A673 (cell line): ENCODE results near the gene SMIM10L2A. TPM values are rescaled to one million over a fixed set of nuclear protein-coding genes. Genes with fewer than 3 reads are reported as not detected.

Experiments
- BruUV-seq: library from RNA; stranded (reverse); fragments of 400-500 nt; replicated peaks from 2 replicates; lab custom pipeline; 2021; lab: Mats Ljungman, UMichigan
- CTCF ChIA-PET: fragments of 300-600 bp; sonication (Branson Sonifier 250); formaldehyde crosslinking; loops from one replicate; lab custom pipeline; 2022; ENCODE audit warnings: antibody characterized with exemption; lab: Charles Lee
- POLR2A ChIA-PET: fragments of 300-600 bp; sonication (Branson Sonifier 250); formaldehyde crosslinking; loops from one replicate; lab custom pipeline; 2022; ENCODE audit warnings: antibody characterized with exemption; ENCODE audit not compliant: low non-redundant PET; lab: Charles Lee
- DNase-seq: peaks from one replicate; pipeline ENCODE4 v3.0.0-alpha.2; 2015; ENCODE audit warnings: low spot score
- H3K27ac ChIP-seq: fragments of 200-600 bp; sonication (generic); 2 replicates; pipeline ENCODE4 v1.5.1; 2016; ENCODE audit warnings: mixed run types, low read depth, mild to moderate bottlenecking, mixed read lengths, antibody characterized with exemption, low read length; ENCODE audit not compliant: poor library complexity, severe bottlenecking
- H3K27me3 ChIP-seq: fragments of 200-600 bp; sonication (generic); replicated peaks from 2 replicates; pipeline ENCODE4 v1.6.1; 2017; ENCODE audit warnings: mixed run types, low read depth, mild to moderate bottlenecking, mixed read lengths, antibody characterized with exemption, low read length; ENCODE audit not compliant: insufficient read depth, poor library complexity
- H3K36me3 ChIP-seq: fragments of 200-600 bp; sonication (generic); 2 replicates; pipeline ENCODE4 v1.6.1; 2016; ENCODE audit warnings: mixed run types, mild to moderate bottlenecking, mixed read lengths, antibody characterized with exemption, low read length; ENCODE audit not compliant: insufficient read depth, poor library complexity, severe bottlenecking
- H3K4me1 ChIP-seq: fragments of 200-600 bp; sonication (generic); 2 replicates; pipeline ENCODE4 v1.6.1; 2017; ENCODE audit warnings: mixed run types, mild to moderate bottlenecking, mixed read lengths, antibody characterized with exemption, low read length; ENCODE audit not compliant: insufficient read depth, poor library complexity, severe bottlenecking
- H3K4me3 ChIP-seq: fragments of 200-600 bp; sonication (generic); 2 replicates; pipeline ENCODE4 v1.5.1; 2016; ENCODE audit warnings: low read depth, mixed run types, mild to moderate bottlenecking, mixed read lengths, low read length; ENCODE audit not compliant: poor library complexity, severe bottlenecking
- H3K9me3 ChIP-seq: fragments of 200-600 bp; sonication (generic); 2 replicates; pipeline ENCODE4 v1.6.1; 2016; ENCODE audit warnings: mixed run types, low read depth, mild to moderate bottlenecking, mixed read lengths, antibody characterized with exemption, low read length; ENCODE audit not compliant: poor library complexity, severe bottlenecking
- CTCF ChIP-seq: fragments of 300-800, 200-600 bp; sonication (generic); conservative IDR thresholded peaks from 2 replicates; pipeline ENCODE4 v1.5.1; 2017; ENCODE audit warnings: low read depth, mild to moderate bottlenecking, antibody characterized with exemption, low read length, moderate library complexity, mixed read lengths
- EZH2 ChIP-seq: fragments of 200-600 bp; sonication (generic); IDR thresholded peaks from 2 replicates; pipeline ENCODE4 v1.6.1; 2017; ENCODE audit warnings: borderline replicate concordance, low read depth, mild to moderate bottlenecking, mixed read lengths, antibody characterized with exemption, low read length; ENCODE audit not compliant: poor library complexity, severe bottlenecking
- intact Hi-C: fragments of 100-400 bp; cut with micrococcal nuclease; formaldehyde crosslinking; loops from one replicate; pipeline ENCODE4 v1.10.0; 2022; ENCODE audit not compliant: unreplicated experiment
- total RNA-seq: library from RNA; stranded (reverse); gene quantifications from 2 replicates; pipeline ENCODE4 v1.2.3, GENCODE V29; 2021

SMIM10L2A gene
- total RNA-seq, 1 experiment from 2014 or later = 1.8 TPM

GRCh38 chrX:135433531-135434257 is 11.9 kb downstream of the SMIM10L2A start:
- no peak for TF ChIP-seq CTCF
- no peak for TF ChIP-seq EZH2
- H3K9me3 ChIP-seq = no peaks in the 10 kb centered on the region
- no peaks in the 10 kb centered on the region for H3K27me3 ChIP-seq
- H3K27ac ChIP-seq = no peak overlapping the region
- POLR2A ChIA-PET = no interaction called here
- intact Hi-C loops = no loop called here
- CTCF ChIA-PET = no interaction called here
- H3K4me1 ChIP-seq = no peaks in the 10 kb centered on the region
- DNase-seq = no peak
- no TSS peak for BruUV-seq
- H3K4me3 ChIP-seq = no peak overlapping the region
- no peaks in the 10 kb centered on the region for H3K36me3 ChIP-seq

GRCh38 chrX:135434258-135435138 is 12.8 kb downstream of the SMIM10L2A start:
- H3K27me3 ChIP-seq = no peaks in the 10 kb centered on the region
- no peak for DNase-seq
- no TSS peak for BruUV-seq
- intact Hi-C loops = no loop called here
- TF ChIP-seq EZH2 (no peak), CTCF (no peak)
- ChIA-PET CTCF (no interaction called here), POLR2A (no interaction called here)
- no peaks in the 10 kb centered on the region for H3K36me3 ChIP-seq
- H3K4me1 ChIP-seq = no peaks in the 10 kb centered on the region
- no peak overlapping the region for H3K27ac ChIP-seq
- H3K4me3 ChIP-seq = no peak overlapping the region
- no peaks in the 10 kb centered on the region for H3K9me3 ChIP-seq

- Histone ChIP-seq H3K9me3 (no peaks in the 10 kb centered on the region), H3K4me3 (no peak overlapping the region), H3K36me3 (no peaks in the 10 kb centered on the region), H3K27me3 (no peaks in the 10 kb centered on the region), H3K4me1 (no peaks in the 10 kb centered on the region), H3K27ac (no peak overlapping the region)
- no TSS peak for BruUV-seq
- POLR2A ChIA-PET = no interaction called here
- DNase-seq = no peak
- CTCF ChIA-PET = no interaction called here
- intact Hi-C loops = no loop called here
- TF ChIP-seq CTCF (no peak), EZH2 (no peak)
These were observed 13.6 kb downstream of the SMIM10L2A start for GRCh38 chrX:135435139-135435922.
